ENCODE measurements around the gene FREM2.

Gene FREM2

GRCh38 chr13:38686577-38687245 is at the start of gene FREM2:
TSS of gene FREM2 (plus strand) at chr13:38687077. CDS start at chr13:38687345, 268 bp downstream.
- peak; percentile 82 to 85 for DNase-seq

DNA sequence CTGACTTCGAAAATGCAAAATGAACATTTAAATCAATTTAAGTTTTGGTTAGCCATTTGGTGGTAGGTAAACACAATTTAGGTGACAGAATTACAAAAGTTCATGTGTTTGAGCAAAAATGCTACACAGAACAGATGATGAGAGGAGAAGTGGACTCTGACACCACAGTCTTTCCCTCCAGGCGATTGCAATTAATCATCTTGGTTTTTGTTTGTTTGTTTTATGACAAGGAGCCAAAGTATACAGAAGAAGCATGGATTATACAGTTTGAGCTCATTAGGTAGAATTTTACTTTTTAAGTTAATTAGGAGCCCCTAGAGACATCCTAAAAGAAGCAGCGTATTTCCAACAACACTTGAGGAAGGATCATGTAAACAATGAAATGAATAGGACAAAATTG is 49.3 kb upstream of the FREM2 start:
- no peak for DNase-seq

- no peak for DNase-seq
Observed at GRCh38 chr13:38641164-38641948, 45.5 kb upstream of the FREM2 start.

- DNase-seq, result no peak
Observed at GRCh38 chr13:38647312-38647711, 39.6 kb upstream of the FREM2 start.

- no peak for DNase-seq
Observed at GRCh38 chr13:38648912-38649311, 38.0 kb upstream of the FREM2 start.

DNA sequence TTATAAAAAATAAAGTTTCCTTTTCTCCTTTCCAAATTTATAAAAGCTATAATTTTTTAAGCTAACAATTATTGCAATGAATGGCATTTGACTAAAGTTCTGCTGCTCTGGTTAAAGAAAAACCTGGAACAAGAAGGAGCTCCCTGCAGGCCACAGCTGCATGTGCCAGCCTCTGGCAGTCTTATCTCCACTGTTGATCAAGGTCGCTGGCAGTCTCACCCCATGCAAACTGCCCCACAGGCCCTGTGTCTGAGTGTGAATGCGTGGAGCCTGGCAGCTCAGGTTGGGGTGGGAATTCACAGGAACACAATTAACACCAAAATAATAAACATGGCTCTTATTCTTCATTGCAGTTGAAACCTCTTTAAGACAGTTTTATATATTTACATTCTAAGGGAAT is 30.2 kb upstream of the FREM2 start:
- no peak for DNase-seq

DNA sequence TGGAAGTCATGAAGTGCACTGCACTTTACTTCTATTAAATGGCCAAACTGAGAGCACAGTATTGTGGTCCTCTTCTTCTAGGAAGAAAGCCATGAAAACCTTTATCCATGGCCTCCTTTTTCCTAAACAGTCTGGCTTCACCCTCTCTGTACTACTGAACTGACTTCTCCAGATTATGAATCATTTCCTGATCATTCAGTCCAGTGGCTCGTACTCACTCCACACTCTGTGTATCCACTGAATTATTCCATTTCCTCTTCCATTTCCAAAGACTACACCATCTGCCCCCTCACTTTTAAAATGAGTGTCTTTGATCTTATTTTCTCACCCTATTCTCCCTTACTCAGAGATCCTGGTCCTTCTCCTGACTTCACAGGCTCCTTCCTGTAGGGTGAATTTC is 29.7 kb upstream of the FREM2 start:
- peak in 1 of 2 experiments; percentile 33 for DNase-seq

DNA sequence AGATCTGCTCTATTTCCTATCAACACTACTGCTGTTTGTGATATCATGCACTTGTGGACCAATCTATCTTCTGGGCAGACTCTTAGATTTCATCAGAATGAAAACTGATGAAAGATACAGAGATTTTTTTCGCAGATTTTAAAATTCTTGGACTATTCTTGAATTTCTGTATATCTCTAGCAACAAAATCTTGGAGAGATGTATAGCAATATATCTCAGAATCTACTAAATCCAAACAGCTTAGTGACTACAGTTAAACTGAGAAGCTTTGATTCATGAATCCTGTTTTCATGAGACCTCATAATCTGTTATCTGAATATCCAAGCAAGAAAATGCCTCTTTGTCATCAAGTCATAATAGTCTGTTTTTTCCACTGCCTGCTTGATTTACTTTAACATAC is 28.0 kb upstream of the FREM2 start:
- DNase-seq, result no peak

DNA sequence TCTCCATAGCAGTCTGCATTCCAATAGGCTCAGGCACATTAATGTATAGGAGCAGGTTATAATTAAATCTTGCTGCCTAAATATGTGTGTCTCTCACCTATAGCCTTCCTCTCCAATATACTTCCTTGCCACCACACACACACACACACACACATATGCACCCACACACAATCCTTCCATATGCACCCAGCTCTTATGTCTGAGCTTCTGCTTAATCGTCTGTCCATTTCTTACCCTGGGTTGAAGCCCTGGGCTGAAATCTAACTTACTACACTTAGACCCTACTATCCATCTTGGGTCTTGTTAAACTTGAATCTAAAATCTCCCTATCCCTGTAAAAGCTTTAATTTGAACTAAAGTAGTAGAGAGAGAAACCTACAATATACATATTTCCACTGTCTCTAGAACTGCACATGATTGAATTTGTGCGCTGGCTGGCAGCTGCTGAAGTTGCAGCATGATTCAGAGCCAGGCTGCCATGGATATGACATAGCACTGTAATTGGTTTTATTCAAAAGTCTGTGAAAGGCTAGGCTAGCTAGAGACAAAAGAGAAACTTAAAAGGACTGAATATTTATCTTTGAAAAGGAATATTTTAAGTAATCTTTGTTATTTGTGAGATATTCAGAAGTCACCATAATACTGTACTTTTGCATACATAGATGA is 25.7 kb upstream of the FREM2 start:
- no peak for DNase-seq

- DNase-seq, result no peak
Observed at GRCh38 chr13:38662362-38662761, 24.5 kb upstream of the FREM2 start.

- no peak for DNase-seq
Observed at GRCh38 chr13:38664906-38665305, 22.0 kb upstream of the FREM2 start.

GRCh38 chr13:38667526-38668109 is 19.3 kb upstream of the FREM2 start:
- no peak for DNase-seq

- no peak for DNase-seq
Observed at GRCh38 chr13:38669234-38669964, 17.5 kb upstream of the FREM2 start.

DNA sequence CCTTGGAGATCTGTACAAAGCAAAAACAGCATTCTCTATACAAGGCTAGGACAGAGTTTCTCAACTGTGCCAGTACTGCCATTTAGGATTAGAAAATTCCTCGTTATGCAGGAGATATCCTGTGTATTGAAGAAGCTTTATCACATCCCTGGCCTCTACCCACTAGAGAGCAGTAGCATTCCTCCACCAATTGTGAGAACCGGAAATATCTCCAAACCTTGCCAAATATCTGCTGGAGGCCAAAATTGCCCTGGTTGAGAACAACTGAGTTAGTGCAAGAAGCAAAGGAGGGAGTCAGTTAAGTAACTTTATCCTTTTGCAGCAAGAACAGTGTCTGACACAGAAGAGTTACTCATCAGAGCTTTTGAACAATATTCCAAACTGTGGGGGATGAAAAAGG is 16.2 kb upstream of the FREM2 start:
- no peak for DNase-seq

DNA sequence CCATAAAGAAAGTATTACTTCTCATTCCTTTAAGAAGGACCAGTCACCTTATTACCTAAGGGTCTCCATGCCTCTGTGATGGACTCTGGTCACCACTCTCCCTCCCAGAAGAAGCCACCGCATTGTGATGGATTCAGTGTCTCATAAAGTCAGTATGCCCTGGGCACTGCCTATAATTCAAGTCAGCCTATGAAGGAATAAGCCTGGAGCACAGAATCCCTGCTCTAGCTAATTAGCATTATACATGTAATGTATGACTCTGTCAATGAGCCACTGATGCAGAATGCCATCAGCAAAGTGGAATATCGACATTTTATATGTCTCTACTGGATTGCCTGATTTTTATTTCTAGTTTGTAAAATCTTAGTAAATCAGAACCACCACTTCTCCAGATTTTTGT is 14.9 kb upstream of the FREM2 start:
- DNase-seq, result no peak

- no peak for DNase-seq
Observed at GRCh38 chr13:38674208-38674607, 12.7 kb upstream of the FREM2 start.

DNA sequence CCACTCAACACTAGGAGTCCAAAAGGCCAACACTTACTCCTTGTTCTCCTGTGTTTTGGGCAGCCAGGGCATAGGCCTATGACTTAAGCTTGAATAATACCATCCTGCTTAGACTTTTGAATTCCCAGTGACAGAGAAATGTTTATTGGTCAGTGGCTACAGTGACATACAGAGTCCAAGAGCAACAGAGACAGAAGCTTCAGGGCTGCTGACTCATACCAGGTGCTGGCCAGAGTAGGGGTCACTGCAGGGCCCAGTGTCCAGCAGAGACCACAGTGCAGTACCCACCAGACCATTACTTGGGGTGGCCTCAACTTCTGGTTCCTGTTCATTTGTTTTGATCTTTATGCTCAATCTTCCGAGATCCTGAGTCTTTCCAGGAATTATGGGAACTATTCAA is 6.0 kb upstream of the FREM2 start:
- no peak for DNase-seq

GRCh38 chr13:38684714-38685113 is 2.2 kb upstream of the FREM2 start:
- DNase-seq, result no peak

- no peak for DNase-seq
Observed at GRCh38 chr13:38685431-38685830, 1.4 kb upstream of the FREM2 start.

- peak in 1 of 2 experiments; percentile 57 for DNase-seq
Observed at GRCh38 chr13:38685974-38686576, 802 bp upstream of the FREM2 start.

DNA sequence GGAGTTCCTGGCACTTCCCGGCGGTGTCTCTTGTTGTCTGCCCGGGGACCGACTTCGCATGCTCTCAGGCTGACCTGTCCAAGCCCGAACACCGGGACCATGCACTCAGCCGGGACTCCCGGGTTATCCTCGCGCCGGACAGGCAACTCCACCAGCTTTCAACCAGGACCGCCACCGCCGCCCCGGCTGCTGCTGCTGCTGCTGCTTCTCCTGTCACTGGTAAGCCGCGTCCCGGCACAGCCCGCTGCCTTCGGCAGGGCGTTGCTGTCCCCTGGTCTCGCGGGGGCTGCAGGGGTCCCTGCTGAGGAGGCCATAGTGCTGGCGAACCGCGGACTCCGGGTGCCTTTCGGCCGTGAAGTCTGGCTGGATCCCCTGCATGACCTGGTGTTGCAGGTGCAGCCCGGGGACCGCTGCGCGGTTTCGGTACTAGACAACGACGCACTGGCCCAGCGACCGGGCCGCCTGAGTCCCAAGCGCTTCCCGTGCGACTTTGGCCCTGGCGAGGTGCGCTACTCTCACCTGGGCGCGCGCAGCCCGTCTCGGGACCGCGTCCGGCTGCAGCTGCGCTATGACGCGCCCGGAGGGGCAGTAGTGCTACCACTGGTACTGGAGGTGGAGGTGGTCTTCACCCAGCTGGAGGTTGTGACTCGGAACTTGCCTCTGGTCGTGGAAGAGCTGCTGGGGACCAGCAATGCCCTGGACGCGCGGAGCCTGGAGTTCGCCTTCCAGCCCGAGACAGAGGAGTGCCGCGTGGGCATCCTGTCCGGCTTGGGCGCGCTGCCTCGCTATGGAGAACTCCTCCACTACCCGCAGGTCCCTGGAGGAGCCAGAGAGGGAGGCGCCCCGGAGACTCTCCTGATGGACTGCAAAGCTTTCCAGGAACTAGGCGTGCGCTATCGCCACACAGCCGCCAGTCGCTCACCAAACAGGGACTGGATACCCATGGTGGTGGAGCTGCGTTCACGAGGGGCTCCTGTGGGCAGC is 661 bp downstream of the FREM2 start:
- no peak for DNase-seq

Data from SW 1271 (cell line).